ENCODE measurements around the gene KLF6.

Gene KLF6

GRCh38 chr10:3746634-3747033, 38.4 kb downstream of the KLF6 start:
- TF ChIP-seq ZNF366 (tag by site-specific recombination; conservative IDR thresholded peaks at IDR 0.05), result no peak
- no peak for TF ChIP-seq ZNF529 (tag by site-specific recombination; IDR thresholded peaks at IDR 0.05; ENCODE audit: insufficient replicate concordance)
- TF ChIP-seq ZNF544 (tag by site-specific recombination; IDR thresholded peaks at IDR 0.05), result no peak
- no peak for TF ChIP-seq ZNF169 (tag by site-specific recombination; IDR thresholded peaks at IDR 0.05)
- no peak for TF ChIP-seq ZNF658 (tag by site-specific recombination; IDR thresholded peaks at IDR 0.05)
- no peak for TF ChIP-seq ZFP37 (tag by site-specific recombination; IDR thresholded peaks at IDR 0.05)
- no peak for TF ChIP-seq ZNF639 (tag by site-specific recombination; IDR thresholded peaks at IDR 0.05)
- TF ChIP-seq ZBTB21 (tag by site-specific recombination; IDR thresholded peaks at IDR 0.05), result no peak
- TF ChIP-seq IKZF3 (tag by site-specific recombination; IDR thresholded peaks at IDR 0.05), result no peak
- TF ChIP-seq ZNF610 (tag by site-specific recombination; IDR thresholded peaks at IDR 0.05; ENCODE audit: borderline replicate concordance), result no peak
- TF ChIP-seq ZBTB20 (tag by site-specific recombination; IDR thresholded peaks at IDR 0.05), result no peak
- TF ChIP-seq ZBTB7A (tag by site-specific recombination; IDR thresholded peaks at IDR 0.05; ENCODE audit: low read depth), result no peak
- no peak for TF ChIP-seq ZNF175 (tag by site-specific recombination; IDR thresholded peaks at IDR 0.05)
- no peak for TF ChIP-seq SALL2 (tag by site-specific recombination; IDR thresholded peaks at IDR 0.05; ENCODE audit: borderline replicate concordance)
- no peak for TF ChIP-seq SP2 (tag by site-specific recombination; IDR thresholded peaks at IDR 0.05)
- no peak for TF ChIP-seq ZNF776 (tag by site-specific recombination; IDR thresholded peaks at IDR 0.05; ENCODE audit: borderline replicate concordance)
- Histone ChIP-seq H3K36me3 (ENCODE audit: control insufficient read depth in 2 of 2, insufficient read depth in 1 of 2, low read length in 2 of 2) (no peaks in the 10 kb centered on the region), H3K9me3 (ENCODE audit: control insufficient read depth, insufficient read depth, low read depth, low read length) (no peaks in the 10 kb centered on the region), H3K4me1 (ENCODE audit: control insufficient read depth, insufficient read depth, low read length) (0 out of 2 replicates have a peak, but pooled peaks cover 5% of the 10 kb centered on the region), H3K4me3 (ENCODE audit: low read depth, low read length) (no peak overlapping the region), H3K27ac (ENCODE audit: extremely low read depth, low read depth, low read length) (no peak overlapping the region)
- ChIA-PET CTCF (no interaction called here), POLR2A (interaction anchor here (1.7 kb wide), 1 partner anchor 38 kb away, joined by 5 read pairs; the partner anchor contains the start of gene KLF6)

GRCh38 chr10:3745521-3745920, 39.5 kb downstream of the KLF6 start:
- Histone ChIP-seq H3K27ac (ENCODE audit: extremely low read depth, low read depth, low read length) (no peak overlapping the region), H3K36me3 (ENCODE audit: control insufficient read depth in 2 of 2, insufficient read depth in 1 of 2, low read length in 2 of 2) (no peaks in the 10 kb centered on the region), H3K9me3 (ENCODE audit: control insufficient read depth, insufficient read depth, low read depth, low read length) (no peaks in the 10 kb centered on the region), H3K4me1 (ENCODE audit: control insufficient read depth, insufficient read depth, low read length) (0 out of 2 replicates have a peak, but pooled peaks cover 5% of the 10 kb centered on the region), H3K4me3 (ENCODE audit: low read depth, low read length) (no peak overlapping the region)
- CTCF ChIA-PET, result no interaction called here
- no peak for TF ChIP-seq ZNF112 (tag by site-specific recombination; IDR thresholded peaks at IDR 0.05)
- TF ChIP-seq HOXC10 (CRISPR knock-in tag; IDR thresholded peaks at IDR 0.05), result no peak
- TF ChIP-seq ZNF140 (tag by site-specific recombination; IDR thresholded peaks at IDR 0.05), result no peak
- TF ChIP-seq ZNF426 (tag by site-specific recombination; IDR thresholded peaks at IDR 0.05), result no peak
- no peak for TF ChIP-seq ZFP3 (tag by site-specific recombination; IDR thresholded peaks at IDR 0.05; ENCODE audit: low read depth)
- no peak for TF ChIP-seq ZNF830 (tag by site-specific recombination; IDR thresholded peaks at IDR 0.05; ENCODE audit: low read depth)
- no peak for TF ChIP-seq ZXDB (tag by site-specific recombination; IDR thresholded peaks at IDR 0.05)
- no peak for TF ChIP-seq ZBTB44 (tag by site-specific recombination; IDR thresholded peaks at IDR 0.05)
- no peak for TF ChIP-seq ZNF202 (tag by site-specific recombination; IDR thresholded peaks at IDR 0.05; ENCODE audit: borderline replicate concordance)
- TF ChIP-seq ELK4 (IDR thresholded peaks at IDR 0.05; ENCODE audit: borderline replicate concordance, low read depth, low read length), result no peak
- no peak for TF ChIP-seq ZNF600 (tag by site-specific recombination; IDR thresholded peaks at IDR 0.05)
- no peak for TF ChIP-seq ZNF19 (tag by site-specific recombination; IDR thresholded peaks at IDR 0.05; ENCODE audit: low read depth)
- no peak for TF ChIP-seq ZNF558 (tag by site-specific recombination; IDR thresholded peaks at IDR 0.05)
- TF ChIP-seq ZNF785 (tag by site-specific recombination; IDR thresholded peaks at IDR 0.05), result no peak
- TF ChIP-seq ZNF791 (tag by site-specific recombination; IDR thresholded peaks at IDR 0.05), result no peak
- POLR2A ChIA-PET, result interaction anchor here (1.7 kb wide), 1 partner anchor 39 kb away, joined by 5 read pairs; the partner anchor contains the start of gene KLF6
